ENCODE measurements around the gene DCTPP1. TPM values are rescaled to one million over a fixed set of nuclear protein-coding genes. Genes with fewer than 3 reads are reported as not detected.
A peak's percentile ranks its signal among the peaks of the same experiment; 100 is the strongest.

Gene DCTPP1
- total and polyA plus RNA-seq, 9 of the 15 experiments (the other 6 are each of a cell fraction or from before 2014, with no cell fraction given), result 45.0 to 132 (median 80.6) TPM

GRCh38 chr16:30445408-30446202 is 15.8 kb upstream of the DCTPP1 start, which contains the start of gene SEPHS2 (continued):
- peak; percentile 55 for TF ChIP-seq ZBTB33 (CRISPR knock-in tag; IDR thresholded peaks at IDR 0.05)
- no peak for TF ChIP-seq NR1H2 (CRISPR knock-in tag; IDR thresholded peaks at IDR 0.05)
- peak; percentile 71 for TF ChIP-seq PCBP1 (IDR thresholded peaks at IDR 0.05; ENCODE audit: low read depth, low read length, poor library complexity, severe bottlenecking)
- peak; percentile 70 for TF ChIP-seq MAX (CRISPR knock-in tag; IDR thresholded peaks at IDR 0.05)
- TF ChIP-seq, protein P1, sequence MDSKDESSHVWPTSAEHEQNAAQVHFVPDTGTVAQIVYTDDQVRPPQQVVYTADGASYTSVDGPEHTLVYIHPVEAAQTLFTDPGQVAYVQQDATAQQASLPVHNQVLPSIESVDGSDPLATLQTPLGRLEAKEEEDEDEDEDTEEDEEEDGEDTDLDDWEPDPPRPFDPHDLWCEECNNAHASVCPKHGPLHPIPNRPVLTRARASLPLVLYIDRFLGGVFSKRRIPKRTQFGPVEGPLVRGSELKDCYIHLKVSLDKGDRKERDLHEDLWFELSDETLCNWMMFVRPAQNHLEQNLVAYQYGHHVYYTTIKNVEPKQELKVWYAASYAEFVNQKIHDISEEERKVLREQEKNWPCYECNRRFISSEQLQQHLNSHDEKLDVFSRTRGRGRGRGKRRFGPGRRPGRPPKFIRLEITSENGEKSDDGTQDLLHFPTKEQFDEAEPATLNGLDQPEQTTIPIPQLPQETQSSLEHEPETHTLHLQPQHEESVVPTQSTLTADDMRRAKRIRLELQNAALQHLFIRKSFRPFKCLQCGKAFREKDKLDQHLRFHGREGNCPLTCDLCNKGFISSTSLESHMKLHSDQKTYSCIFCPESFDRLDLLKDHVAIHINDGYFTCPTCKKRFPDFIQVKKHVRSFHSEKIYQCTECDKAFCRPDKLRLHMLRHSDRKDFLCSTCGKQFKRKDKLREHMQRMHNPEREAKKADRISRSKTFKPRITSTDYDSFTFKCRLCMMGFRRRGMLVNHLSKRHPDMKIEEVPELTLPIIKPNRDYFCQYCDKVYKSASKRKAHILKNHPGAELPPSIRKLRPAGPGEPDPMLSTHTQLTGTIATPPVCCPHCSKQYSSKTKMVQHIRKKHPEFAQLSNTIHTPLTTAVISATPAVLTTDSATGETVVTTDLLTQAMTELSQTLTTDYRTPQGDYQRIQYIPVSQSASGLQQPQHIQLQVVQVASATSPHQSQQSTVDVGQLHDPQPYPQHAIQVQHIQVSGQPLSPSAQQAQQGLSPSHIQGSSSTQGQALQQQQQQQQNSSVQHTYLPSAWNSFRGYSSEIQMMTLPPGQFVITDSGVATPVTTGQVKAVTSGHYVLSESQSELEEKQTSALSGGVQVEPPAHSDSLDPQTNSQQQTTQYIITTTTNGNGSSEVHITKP (IDR thresholded peaks at IDR 0.05; ENCODE audit: partially characterized antibody), result no peak
- TF ChIP-seq ESRRB (CRISPR knock-in tag; IDR thresholded peaks at IDR 0.05; ENCODE audit: borderline replicate concordance), result no peak
- TF ChIP-seq, protein P2, sequence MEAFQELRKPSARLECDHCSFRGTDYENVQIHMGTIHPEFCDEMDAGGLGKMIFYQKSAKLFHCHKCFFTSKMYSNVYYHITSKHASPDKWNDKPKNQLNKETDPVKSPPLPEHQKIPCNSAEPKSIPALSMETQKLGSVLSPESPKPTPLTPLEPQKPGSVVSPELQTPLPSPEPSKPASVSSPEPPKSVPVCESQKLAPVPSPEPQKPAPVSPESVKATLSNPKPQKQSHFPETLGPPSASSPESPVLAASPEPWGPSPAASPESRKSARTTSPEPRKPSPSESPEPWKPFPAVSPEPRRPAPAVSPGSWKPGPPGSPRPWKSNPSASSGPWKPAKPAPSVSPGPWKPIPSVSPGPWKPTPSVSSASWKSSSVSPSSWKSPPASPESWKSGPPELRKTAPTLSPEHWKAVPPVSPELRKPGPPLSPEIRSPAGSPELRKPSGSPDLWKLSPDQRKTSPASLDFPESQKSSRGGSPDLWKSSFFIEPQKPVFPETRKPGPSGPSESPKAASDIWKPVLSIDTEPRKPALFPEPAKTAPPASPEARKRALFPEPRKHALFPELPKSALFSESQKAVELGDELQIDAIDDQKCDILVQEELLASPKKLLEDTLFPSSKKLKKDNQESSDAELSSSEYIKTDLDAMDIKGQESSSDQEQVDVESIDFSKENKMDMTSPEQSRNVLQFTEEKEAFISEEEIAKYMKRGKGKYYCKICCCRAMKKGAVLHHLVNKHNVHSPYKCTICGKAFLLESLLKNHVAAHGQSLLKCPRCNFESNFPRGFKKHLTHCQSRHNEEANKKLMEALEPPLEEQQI (IDR thresholded peaks at IDR 0.05), result no peak
- TF ChIP-seq TAF1 (IDR thresholded peaks at IDR 0.05; ENCODE audit: control insufficient read depth, extremely low read depth, insufficient read depth, low read length, severe bottlenecking), result peak; percentile 78
- TF ChIP-seq NR3C1 (CRISPR knock-in tag; IDR thresholded peaks at IDR 0.05), result no peak
- TF ChIP-seq NR2F6 (CRISPR knock-in tag; IDR thresholded peaks at IDR 0.05), result no peak
- TF ChIP-seq ZNF263 (CRISPR knock-in tag; IDR thresholded peaks at IDR 0.05; ENCODE audit: borderline replicate concordance), result no peak
- TF ChIP-seq ZC3H8 (IDR thresholded peaks at IDR 0.05), result no peak
- TF ChIP-seq SPI1 (IDR thresholded peaks at IDR 0.05; ENCODE audit: borderline replicate concordance, low read depth, low read length), result no peak; the same call in 1 of the 2 replicates
- TF ChIP-seq NFIX (CRISPR knock-in tag; IDR thresholded peaks at IDR 0.05; ENCODE audit: low read depth), result no peak
- no peak for TF ChIP-seq ZNF316 (IDR thresholded peaks at IDR 0.05)

All from K562 (cell line).